Hepatocyte (in vitro differentiated cells): ENCODE data around the gene MXRA5. TPM values are rescaled to one million over a fixed set of nuclear protein-coding genes. Genes with fewer than 3 reads are reported as not detected.

Experiments
- DNase-seq: peaks from one replicate; pipeline ENCODE4 v3.0.0-alpha.2; 2016; ENCODE audit warnings: low spot score
- H2AFZ ChIP-seq: fragments of 200-600 bp; sonication (generic); 2 replicates; pipeline ENCODE4 v1.6.0; 2016; ENCODE audit warnings: antibody characterized with exemption, mild to moderate bottlenecking
- H3K27ac ChIP-seq: fragments of 200-600 bp; sonication (generic); 2 replicates; pipeline ENCODE4 v1.5.1; 2016; ENCODE audit warnings: mild to moderate bottlenecking
- H3K27me3 ChIP-seq: fragments of 200-600 bp; sonication (generic); 2 replicates; pipeline ENCODE4 v1.6.1; 2016
- H3K36me3 ChIP-seq: fragments of 200-600 bp; sonication (generic); replicated peaks from 2 replicates; pipeline ENCODE4 v1.5.1; 2016; ENCODE audit warnings: low read depth; ENCODE audit not compliant: insufficient read depth
- H3K4me1 ChIP-seq: fragments of 200-600 bp; sonication (generic); 2 replicates; pipeline ENCODE4 v1.5.1; 2016; ENCODE audit warnings: mild to moderate bottlenecking, moderate library complexity; ENCODE audit not compliant: insufficient read depth
- H3K4me2 ChIP-seq: fragments of 200-600 bp; sonication (generic); 2 replicates; pipeline ENCODE4 v1.6.0; 2016
- H3K4me3 ChIP-seq: fragments of 200-600 bp; sonication (generic); 2 replicates; pipeline ENCODE4 v1.5.1; 2016; ENCODE audit warnings: mild to moderate bottlenecking
- H3K79me2 ChIP-seq: fragments of 200-600 bp; sonication (generic); 2 replicates; pipeline ENCODE4 v1.6.0; 2017; ENCODE audit warnings: mild to moderate bottlenecking
- H3K9me2 ChIP-seq: fragments of 200-600 bp; sonication (generic); replicated peaks from 2 replicates; pipeline ENCODE4 v1.6.0; 2017; ENCODE audit warnings: mild to moderate bottlenecking; ENCODE audit not compliant: insufficient read depth
- H3K9me3 ChIP-seq: fragments of 200-600 bp; sonication (generic); 2 replicates; pipeline ENCODE4 v1.5.1; 2016; ENCODE audit warnings: low read depth, mild to moderate bottlenecking
- H4K20me1 ChIP-seq: fragments of 200-600 bp; sonication (generic); 2 replicates; pipeline ENCODE4 v1.6.0; 2016; ENCODE audit warnings: mild to moderate bottlenecking; ENCODE audit not compliant: insufficient read depth, poor library complexity, severe bottlenecking
- CTCF ChIP-seq: fragments of 200-600 bp; sonication (generic); IDR thresholded peaks from 2 replicates; pipeline ENCODE4 v1.5.1; 2016; ENCODE audit warnings: antibody characterized with exemption, mild to moderate bottlenecking; ENCODE audit not compliant: poor library complexity
- EZH2 ChIP-seq: fragments of 200-600 bp; sonication (generic); IDR thresholded peaks from 2 replicates; pipeline ENCODE4 v1.6.1; 2016; ENCODE audit warnings: antibody characterized with exemption, mild to moderate bottlenecking, borderline replicate concordance
- EZH2phosphoT487 ChIP-seq: fragments of 200-600 bp; sonication (generic); IDR thresholded peaks from one replicate; pipeline ENCODE4 v1.6.1; 2018; ENCODE audit warnings: antibody characterized with exemption, mild to moderate bottlenecking, low read depth, moderate library complexity; ENCODE audit not compliant: unreplicated experiment, severe bottlenecking
- whole genome bisulfite sequencing: methylation state at CpG from one replicate; pipeline ENCODE4 v1.1.6; 2016; ENCODE audit warnings: low lambda C conversion rate; ENCODE audit errors: missing lambda C conversion rate; 5-methylcytosine and 5-hydroxymethylcytosine counted together
- polyA plus RNA-seq: library from polyadenylated mRNA; unstranded; fragments of >200 nt; fragmentation: Nextera tagmentation; extraction: Ambion mirVana; gene quantifications from 2 replicates; pipeline ENCODE4 v1.2.1, GENCODE V29; 2016
- total RNA-seq: library from RNA; depleted of rRNA; stranded (reverse); fragments of >200 nt; gene quantifications from 2 replicates; pipeline ENCODE4 v1.2.3, GENCODE V29; 2014

The MXRA5 gene
- total and polyA plus RNA-seq, 2 experiments from 2014 or later, result 11.3 to 14.0 TPM

- Histone ChIP-seq H4K20me1 (no peaks in the 10 kb centered on the region), H2AFZ (peak overlapping the region; percentile 30), H3K36me3 (no peaks in the 10 kb centered on the region), H3K27ac (peak overlapping the region; percentile 74), H3K79me2 (no peaks in the 10 kb centered on the region), H3K4me1 (no peaks in the 10 kb centered on the region), H3K9me2 (no peaks in the 10 kb centered on the region), H3K9me3 (no peaks in the 10 kb centered on the region), H3K4me3 (no peak overlapping the region), H3K27me3 (no peaks in the 10 kb centered on the region), H3K4me2 (peak overlapping the region; percentile 65)
- WGBS, result 57% methylated on average over 12 of the region's 12 CpGs
- no peak for DNase-seq
- TF ChIP-seq CTCF (no peak), EZH2phosphoT487 (no peak), EZH2 (no peak)
Observed at GRCh38 chrX:3271183-3271833, 75.1 kb downstream of the MXRA5 start.

- Histone ChIP-seq H3K9me2 (no peaks in the 10 kb centered on the region), H3K79me2 (no peaks in the 10 kb centered on the region), H3K27me3 (no peaks in the 10 kb centered on the region), H4K20me1 (no peaks in the 10 kb centered on the region), H3K4me3 (no peak overlapping the region), H3K9me3 (no peaks in the 10 kb centered on the region), H3K27ac (no peak overlapping the region), H2AFZ (no peak overlapping the region), H3K4me1 (peaks cover 2% of the 10 kb centered on the region), H3K36me3 (no peaks in the 10 kb centered on the region), H3K4me2 (no peak overlapping the region)
- WGBS, result 67% methylated on average over 3 of the region's 3 CpGs
- TF ChIP-seq EZH2phosphoT487 (no peak), CTCF (no peak)
- no peak for DNase-seq
Observed at GRCh38 chrX:3268829-3269228, 77.6 kb downstream of the MXRA5 start.

- 56% methylated on average over 2 of the region's 2 CpGs for WGBS
- no peak overlapping the region for H3K4me3 ChIP-seq
- H4K20me1 ChIP-seq, result no peaks in the 10 kb centered on the region
- no peak for DNase-seq
- H3K9me3 ChIP-seq, result no peaks in the 10 kb centered on the region
- H3K79me2 ChIP-seq, result no peaks in the 10 kb centered on the region
- no peaks in the 10 kb centered on the region for H3K27me3 ChIP-seq
- H3K4me1 ChIP-seq, result peaks cover 10% of the 10 kb centered on the region
- no peaks in the 10 kb centered on the region for H3K36me3 ChIP-seq
- no peaks in the 10 kb centered on the region for H3K9me2 ChIP-seq
- no peak overlapping the region for H3K4me2 ChIP-seq
- no peak for TF ChIP-seq CTCF
- no peak overlapping the region for H2AFZ ChIP-seq
- peak overlapping the region; percentile 76 for H3K27ac ChIP-seq
Observed at GRCh38 chrX:3263681-3264126, 82.7 kb downstream of the MXRA5 start.

- Histone ChIP-seq H3K9me2 (no peaks in the 10 kb centered on the region), H3K4me1 (peaks cover 10% of the 10 kb centered on the region), H3K27ac (peak overlapping the region; percentile 76), H3K79me2 (no peaks in the 10 kb centered on the region), H4K20me1 (no peaks in the 10 kb centered on the region), H3K36me3 (no peaks in the 10 kb centered on the region), H3K9me3 (no peaks in the 10 kb centered on the region), H2AFZ (no peak overlapping the region), H3K4me3 (no peak overlapping the region), H3K4me2 (no peak overlapping the region), H3K27me3 (no peaks in the 10 kb centered on the region)
- TF ChIP-seq EZH2phosphoT487 (no peak), CTCF (no peak), EZH2 (no peak)
- DNase-seq, result peak; percentile 69
- WGBS, result 30% methylated on average over 1 of the region's 1 CpG
Observed at GRCh38 chrX:3262901-3263300, 83.6 kb downstream of the MXRA5 start.
